ENCODE measurements around the gene AQP12B. TPM values are rescaled to one million over a fixed set of nuclear protein-coding genes. Genes with fewer than 3 reads are reported as not detected.
"Not testable (repeated sequence)": the region's sequence is repeated elsewhere in the genome, so short reads cannot be mapped to it uniquely, and the experiment has no call there.

Gene AQP12B
- total and polyA plus RNA-seq, 8 donors: 0.14 TPM; not detected in 7

DNA sequence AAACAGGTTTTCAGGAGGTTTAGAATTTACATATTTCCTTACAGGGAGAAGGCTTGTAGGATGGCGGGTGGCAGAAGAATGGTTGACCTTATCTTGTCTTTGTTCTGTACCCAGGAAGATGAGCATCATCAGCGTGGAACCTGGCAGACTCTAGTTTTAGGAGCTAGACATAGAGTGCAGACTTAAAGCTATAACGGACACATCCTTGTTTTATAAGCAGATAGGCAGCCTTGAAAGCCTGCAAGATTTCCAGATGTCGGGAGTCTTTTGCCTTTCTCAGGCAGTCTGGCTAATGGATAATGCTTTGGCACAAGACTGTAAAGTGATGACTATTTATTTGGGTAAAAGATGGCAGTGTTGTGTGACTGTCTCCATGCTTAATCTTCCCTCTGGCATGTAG is 11.7 kb downstream of the AQP12B start:
- H3K9me3 ChIP-seq: no peaks in the 10 kb centered on the region
- H3K27me3 ChIP-seq: peaks cover 31 to 63% of the 10 kb centered on the region in 2 donors
- intact Hi-C loops (cut with DNase I): no loop called here
- DNase-seq (no peak), ATAC-seq (no peak)
- no peaks in the 10 kb centered on the region for H3K36me3 ChIP-seq
- no peak overlapping the region for H3K4me3 ChIP-seq
- TF ChIP-seq, protein P1, sequence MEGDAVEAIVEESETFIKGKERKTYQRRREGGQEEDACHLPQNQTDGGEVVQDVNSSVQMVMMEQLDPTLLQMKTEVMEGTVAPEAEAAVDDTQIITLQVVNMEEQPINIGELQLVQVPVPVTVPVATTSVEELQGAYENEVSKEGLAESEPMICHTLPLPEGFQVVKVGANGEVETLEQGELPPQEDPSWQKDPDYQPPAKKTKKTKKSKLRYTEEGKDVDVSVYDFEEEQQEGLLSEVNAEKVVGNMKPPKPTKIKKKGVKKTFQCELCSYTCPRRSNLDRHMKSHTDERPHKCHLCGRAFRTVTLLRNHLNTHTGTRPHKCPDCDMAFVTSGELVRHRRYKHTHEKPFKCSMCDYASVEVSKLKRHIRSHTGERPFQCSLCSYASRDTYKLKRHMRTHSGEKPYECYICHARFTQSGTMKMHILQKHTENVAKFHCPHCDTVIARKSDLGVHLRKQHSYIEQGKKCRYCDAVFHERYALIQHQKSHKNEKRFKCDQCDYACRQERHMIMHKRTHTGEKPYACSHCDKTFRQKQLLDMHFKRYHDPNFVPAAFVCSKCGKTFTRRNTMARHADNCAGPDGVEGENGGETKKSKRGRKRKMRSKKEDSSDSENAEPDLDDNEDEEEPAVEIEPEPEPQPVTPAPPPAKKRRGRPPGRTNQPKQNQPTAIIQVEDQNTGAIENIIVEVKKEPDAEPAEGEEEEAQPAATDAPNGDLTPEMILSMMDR (IDR thresholded peaks at IDR 0.05): no peak
- H3K4me1 ChIP-seq: no peaks in the 10 kb centered on the region
- H3K27ac ChIP-seq: no peak overlapping the region

DNA sequence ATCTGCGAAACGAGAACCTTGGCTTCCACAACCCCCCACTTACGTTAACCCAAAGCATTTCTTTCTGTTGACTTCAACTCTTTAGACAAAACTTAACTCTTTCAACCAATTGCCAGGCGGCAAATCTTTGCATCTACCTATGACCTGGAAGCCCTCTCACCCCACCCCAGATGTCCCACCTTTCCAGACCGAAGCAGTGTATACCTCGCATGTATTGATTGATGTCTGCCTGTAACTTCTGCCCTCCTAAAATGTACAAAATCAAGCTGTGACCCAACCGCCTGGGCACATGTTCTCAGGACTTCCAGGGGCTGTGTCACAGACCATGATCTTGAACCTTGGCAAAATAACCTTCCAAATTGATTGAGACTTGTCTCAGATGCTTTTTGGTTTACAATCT is 12.3 kb downstream of the AQP12B start:
- no peaks in the 10 kb centered on the region for H3K4me1 ChIP-seq
- TF ChIP-seq, protein P1 (IDR thresholded peaks at IDR 0.05): no peak
- no peak overlapping the region for H3K27ac ChIP-seq
- no peak for ATAC-seq
- no peak overlapping the region for H3K4me3 ChIP-seq
- H3K9me3 ChIP-seq: peaks cover 0 to 2% of the 10 kb centered on the region in 2 donors
- no peaks in the 10 kb centered on the region for H3K36me3 ChIP-seq
- peaks cover 31 to 68% of the 10 kb centered on the region in 2 donors for H3K27me3 ChIP-seq
- no peak for DNase-seq
- intact Hi-C loops (cut with DNase I): no loop called here

DNA sequence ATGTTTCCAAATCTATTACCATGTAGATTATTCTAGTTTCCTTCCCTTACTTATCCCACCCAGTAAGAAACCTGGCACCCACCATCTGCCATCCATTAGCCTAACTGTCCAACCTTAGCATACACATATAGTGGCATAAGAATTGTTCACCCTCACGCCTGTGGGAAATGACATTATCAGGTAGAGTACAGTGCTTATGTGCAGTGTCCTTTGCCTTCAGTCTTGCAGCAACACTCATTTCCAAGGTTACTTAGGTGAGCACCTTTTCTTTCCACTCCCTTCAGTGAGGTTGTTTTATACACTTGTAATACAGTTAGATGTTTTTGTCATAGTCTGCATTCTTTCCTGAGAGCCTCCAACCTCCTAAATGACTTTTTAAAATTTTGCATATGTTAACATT is 18.1 kb downstream of the AQP12B start:
- intact Hi-C loops (cut with DNase I): no loop called here
- DNase-seq: no peak
- H3K27ac ChIP-seq: no peak overlapping the region
- no peak for ATAC-seq
- TF ChIP-seq, protein P1 (IDR thresholded peaks at IDR 0.05): no peak
- peaks cover 11 to 46% of the 10 kb centered on the region in 2 donors for H3K27me3 ChIP-seq
- no peak overlapping the region for H3K4me3 ChIP-seq
- H3K36me3 ChIP-seq: no peaks in the 10 kb centered on the region
- peaks cover 0 to 15% of the 10 kb centered on the region in 2 donors for H3K9me3 ChIP-seq
- H3K4me1 ChIP-seq: no peaks in the 10 kb centered on the region

DNA sequence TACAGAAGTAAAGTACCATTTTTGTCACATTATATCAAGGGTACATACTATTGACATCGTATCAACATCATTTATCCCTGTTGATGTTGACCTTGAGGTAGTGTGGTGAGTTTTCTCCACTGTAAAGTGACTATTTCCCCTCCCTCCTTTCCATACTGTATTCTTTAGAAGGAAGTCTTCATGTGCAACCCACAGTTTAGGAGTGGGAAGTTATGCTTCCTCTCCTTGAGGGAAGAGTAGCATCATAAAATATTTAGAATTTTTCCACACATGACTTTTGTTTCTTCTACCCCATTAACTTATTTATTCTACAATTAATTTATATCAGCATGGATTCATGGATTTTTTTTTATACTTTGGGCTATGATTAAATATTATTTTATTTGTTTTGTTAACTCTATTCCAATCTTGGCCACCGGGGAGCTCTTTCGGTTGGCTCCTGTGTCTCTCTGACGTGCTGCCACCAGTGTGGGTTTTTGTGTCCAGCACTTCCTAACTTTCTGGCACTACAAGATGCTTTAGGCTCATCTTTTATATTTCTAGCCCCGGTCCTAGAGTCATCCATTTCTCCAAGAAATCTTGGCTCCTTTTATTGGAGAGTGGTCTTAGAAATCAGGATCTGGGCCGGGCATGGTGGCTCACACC is 19.0 kb downstream of the AQP12B start:
- ATAC-seq (no peak), DNase-seq (no peak)
- no peaks in the 10 kb centered on the region for H3K4me1 ChIP-seq
- H3K9me3 ChIP-seq: peaks cover 0 to 15% of the 10 kb centered on the region in 2 donors
- peaks cover 11 to 51% of the 10 kb centered on the region in 2 donors for H3K27me3 ChIP-seq
- intact Hi-C loops (cut with DNase I): no loop called here
- H3K36me3 ChIP-seq: no peaks in the 10 kb centered on the region
- TF ChIP-seq, protein P1 (IDR thresholded peaks at IDR 0.05): no peak
- H3K4me3 ChIP-seq: no peak overlapping the region
- H3K27ac ChIP-seq: no peak overlapping the region

DNA sequence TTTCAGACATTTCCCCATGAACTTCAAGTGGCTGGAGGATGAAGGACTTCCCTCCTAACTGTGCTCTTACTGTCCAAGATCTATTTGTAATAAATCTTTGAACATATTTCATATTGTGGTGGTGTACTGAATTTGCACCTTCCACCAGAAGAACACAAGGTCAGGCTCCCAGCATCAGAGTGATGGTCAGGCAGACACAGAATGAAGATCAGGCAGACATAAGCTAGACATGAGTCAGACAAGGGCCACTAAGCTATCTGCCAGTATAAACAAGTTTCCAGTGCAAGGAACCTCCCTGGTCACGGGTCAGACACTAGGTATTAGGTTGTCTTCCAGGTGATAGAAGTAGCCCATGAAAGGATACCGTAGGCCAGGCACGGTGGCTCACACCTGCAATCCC is 20.0 kb downstream of the AQP12B start:
- Histone ChIP-seq H3K9me3 (peaks cover 0 to 15% of the 10 kb centered on the region in 2 donors), H3K4me3 (no peak overlapping the region)
- intact Hi-C loops (cut with DNase I): no loop called here

DNA sequence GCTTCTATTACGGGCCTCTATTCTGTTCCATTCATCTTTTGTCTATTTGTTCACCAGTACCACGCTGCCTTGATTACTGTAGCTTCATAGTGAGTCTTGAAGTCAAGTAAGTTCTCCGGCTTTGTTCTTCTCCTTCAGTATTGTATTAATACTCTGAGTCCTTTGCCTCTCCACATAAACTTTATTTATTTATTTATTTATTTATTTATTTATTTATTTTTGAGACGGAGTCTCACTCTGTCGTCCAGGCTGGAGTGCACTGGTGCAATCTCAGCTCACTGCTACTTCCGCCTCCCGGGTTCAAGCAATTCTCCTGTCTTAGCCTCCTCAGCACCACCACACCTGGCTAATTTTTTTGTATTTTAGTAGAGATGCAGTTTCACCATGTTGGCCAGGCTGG is 22.8 kb downstream of the AQP12B start:
- ATAC-seq, H3K4me3 ChIP-seq: not testable (repeated sequence)

More for the DNA sequence above, 20.0 kb downstream of the AQP12B start:
- no peak for ATAC-seq
- TF ChIP-seq, protein P1 (IDR thresholded peaks at IDR 0.05): no peak
- Histone ChIP-seq H3K27ac (no peak overlapping the region), H3K4me1 (no peaks in the 10 kb centered on the region), H3K27me3 (peaks cover 11 to 57% of the 10 kb centered on the region in 2 donors), H3K36me3 (no peaks in the 10 kb centered on the region)
- peak in 1 of 4 donors; percentile 12 for DNase-seq

More for the DNA sequence above, 22.8 kb downstream of the AQP12B start:
- H3K4me1 ChIP-seq; H3K27ac ChIP-seq; H3K9me3 ChIP-seq; H3K36me3 ChIP-seq; intact Hi-C loops (cut with DNase I); DNase-seq: not testable (repeated sequence)
- H3K27me3 ChIP-seq: peaks cover 0 to 60% of the 10 kb centered on the region in 2 donors
